AML-193 (cell line): Measurements from ENCODE around the gene NSMF.
"Not testable (repeated sequence)": the region's sequence is repeated elsewhere in the genome, so short reads cannot be mapped to it uniquely, and the experiment has no call there.

Source experiments
- DNase-seq, 2 experiments: peaks; one replicate each; lab custom pipeline; 2025; lab: John Stamatoyannopoulos, UW

The NSMF gene

GRCh38 chr9:137412431-137412830, 46.7 kb downstream of the NSMF start:
- no peak for DNase-seq

- DNase-seq: peak; percentile 61 to 68
Observed at GRCh38 chr9:137411645-137412380, 47.3 kb downstream of the NSMF start.

GRCh38 chr9:137411260-137411644, 47.9 kb downstream of the NSMF start:
- DNase-seq: no peak

- DNase-seq: no peak
Observed at GRCh38 chr9:137410891-137411249, 48.3 kb downstream of the NSMF start.

- not testable (repeated sequence) for DNase-seq
Observed at GRCh38 chr9:137410236-137410890, 48.8 kb downstream of the NSMF start.

GRCh38 chr9:137409515-137409914, 49.6 kb downstream of the NSMF start:
- DNase-seq: no peak

GRCh38 chr9:137408651-137409405, 50.3 kb downstream of the NSMF start:
- DNase-seq: no peak

- no peak for DNase-seq
Observed at GRCh38 chr9:137407590-137408300, 51.4 kb downstream of the NSMF start.

GRCh38 chr9:137406876-137407589, 52.1 kb downstream of the NSMF start:
- peak in 1 of 2 experiments; percentile 8 for DNase-seq

- no peak for DNase-seq
Observed at GRCh38 chr9:137406085-137406760, 52.9 kb downstream of the NSMF start.

GRCh38 chr9:137405677-137406081, 53.5 kb downstream of the NSMF start:
- no peak for DNase-seq

GRCh38 chr9:137404961-137405567, 54.1 kb downstream of the NSMF start:
- no peak for DNase-seq

GRCh38 chr9:137403269-137403668, 55.9 kb downstream of the NSMF start:
- DNase-seq: no peak

GRCh38 chr9:137402746-137403145, 56.4 kb downstream of the NSMF start:
- DNase-seq: no peak

GRCh38 chr9:137398561-137399468, 60.3 kb downstream of the NSMF start:
- no peak for DNase-seq

- no peak for DNase-seq
Observed at GRCh38 chr9:137397675-137398423, 61.3 kb downstream of the NSMF start.
